ENCODE measurements around the gene CYB5B. TPM values are rescaled to one million over a fixed set of nuclear protein-coding genes. Genes with fewer than 3 reads are reported as not detected.

Gene CYB5B
- total RNA-seq, 4 donors from 2014 or later = 29.1 to 74.0 (median 46.6) TPM

- TF ChIP-seq, protein P1, sequence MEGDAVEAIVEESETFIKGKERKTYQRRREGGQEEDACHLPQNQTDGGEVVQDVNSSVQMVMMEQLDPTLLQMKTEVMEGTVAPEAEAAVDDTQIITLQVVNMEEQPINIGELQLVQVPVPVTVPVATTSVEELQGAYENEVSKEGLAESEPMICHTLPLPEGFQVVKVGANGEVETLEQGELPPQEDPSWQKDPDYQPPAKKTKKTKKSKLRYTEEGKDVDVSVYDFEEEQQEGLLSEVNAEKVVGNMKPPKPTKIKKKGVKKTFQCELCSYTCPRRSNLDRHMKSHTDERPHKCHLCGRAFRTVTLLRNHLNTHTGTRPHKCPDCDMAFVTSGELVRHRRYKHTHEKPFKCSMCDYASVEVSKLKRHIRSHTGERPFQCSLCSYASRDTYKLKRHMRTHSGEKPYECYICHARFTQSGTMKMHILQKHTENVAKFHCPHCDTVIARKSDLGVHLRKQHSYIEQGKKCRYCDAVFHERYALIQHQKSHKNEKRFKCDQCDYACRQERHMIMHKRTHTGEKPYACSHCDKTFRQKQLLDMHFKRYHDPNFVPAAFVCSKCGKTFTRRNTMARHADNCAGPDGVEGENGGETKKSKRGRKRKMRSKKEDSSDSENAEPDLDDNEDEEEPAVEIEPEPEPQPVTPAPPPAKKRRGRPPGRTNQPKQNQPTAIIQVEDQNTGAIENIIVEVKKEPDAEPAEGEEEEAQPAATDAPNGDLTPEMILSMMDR (IDR thresholded peaks at IDR 0.05; ENCODE audit: low read depth) = no peak
These were observed 70.6 kb downstream of the CYB5B start for GRCh38 chr16:69494991-69495392.

- TF ChIP-seq, protein P1 (IDR thresholded peaks at IDR 0.05; ENCODE audit: low read depth) = no peak
These were observed 71.4 kb downstream of the CYB5B start for GRCh38 chr16:69495821-69496220.

DNA sequence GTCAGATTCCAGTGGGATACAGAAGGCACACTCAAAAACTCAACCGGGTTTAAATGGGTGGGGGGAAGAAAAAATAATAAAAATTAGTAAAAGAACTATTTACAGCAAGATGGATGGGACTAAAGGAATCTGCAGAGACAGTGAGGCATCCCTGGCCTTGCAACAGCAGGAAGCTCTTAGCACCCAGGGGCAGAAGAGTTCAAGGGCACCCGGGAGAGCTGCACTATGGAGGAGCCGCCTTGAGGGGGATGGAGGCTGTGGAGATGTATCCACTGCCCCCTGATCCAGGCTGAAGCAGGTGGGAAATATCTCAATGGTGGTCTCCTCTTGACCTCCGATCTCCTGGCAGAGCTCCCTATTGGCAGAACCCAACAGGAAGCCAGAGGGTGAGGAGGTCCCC is 72.0 kb downstream of the CYB5B start:
- TF ChIP-seq, protein P1 (IDR thresholded peaks at IDR 0.05; ENCODE audit: low read depth) = no peak

DNA sequence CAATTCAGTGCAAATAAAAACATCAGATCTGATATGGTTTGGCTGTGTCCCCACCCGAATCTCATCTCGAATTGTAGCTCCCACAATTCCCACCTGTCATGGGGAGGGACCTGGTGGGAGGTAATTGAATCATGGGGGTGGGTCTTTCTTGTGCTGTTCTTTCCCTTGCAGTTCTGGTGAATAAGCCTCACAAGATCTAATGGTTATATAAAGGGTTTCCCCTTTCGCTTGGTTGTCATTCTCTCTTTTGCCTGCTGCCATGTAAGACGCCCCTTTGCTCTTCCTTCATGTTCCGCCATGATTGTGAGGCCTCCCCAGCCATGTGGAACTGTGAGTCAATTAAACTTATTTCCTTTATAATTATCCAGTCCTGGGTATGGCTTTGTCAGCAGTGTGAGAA is 72.5 kb downstream of the CYB5B start:
- TF ChIP-seq, protein P1 (IDR thresholded peaks at IDR 0.05; ENCODE audit: low read depth) = no peak

DNA sequence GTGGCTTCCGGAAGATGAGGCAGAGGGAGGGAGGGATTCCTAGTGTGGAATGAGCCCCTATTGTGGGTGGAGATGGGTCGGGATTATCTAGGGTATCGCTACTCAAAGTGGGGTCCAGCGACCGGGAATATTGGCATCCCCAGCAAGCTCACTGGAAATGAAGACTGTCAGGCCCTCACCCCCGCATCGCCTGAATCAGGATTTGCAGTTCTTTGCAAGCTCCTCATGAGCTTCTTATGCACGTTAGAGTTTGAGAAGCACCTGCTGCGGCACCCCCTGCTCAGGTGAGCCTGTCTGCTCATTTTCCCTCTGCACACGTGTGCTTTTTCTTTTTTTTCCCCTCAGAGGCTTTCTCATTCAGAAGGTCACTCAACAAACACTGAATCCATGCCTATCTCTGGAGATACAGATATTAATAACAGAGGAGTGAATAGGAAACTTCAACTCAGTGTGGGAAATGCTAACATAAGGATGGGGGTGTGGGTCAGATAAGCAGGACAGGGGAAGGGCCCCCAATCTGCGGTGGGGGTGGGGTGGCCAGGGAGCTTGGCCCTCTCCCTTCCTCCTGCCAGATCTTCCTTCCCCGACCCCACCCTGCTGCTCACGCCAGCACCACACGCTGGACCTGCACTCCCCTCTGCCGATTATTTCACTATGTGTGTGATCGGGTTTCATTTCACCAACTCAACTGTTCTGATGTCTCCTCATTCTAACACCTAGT is 73.6 kb downstream of the CYB5B start:
- TF ChIP-seq, protein P1 (IDR thresholded peaks at IDR 0.05; ENCODE audit: low read depth) = no peak

DNA sequence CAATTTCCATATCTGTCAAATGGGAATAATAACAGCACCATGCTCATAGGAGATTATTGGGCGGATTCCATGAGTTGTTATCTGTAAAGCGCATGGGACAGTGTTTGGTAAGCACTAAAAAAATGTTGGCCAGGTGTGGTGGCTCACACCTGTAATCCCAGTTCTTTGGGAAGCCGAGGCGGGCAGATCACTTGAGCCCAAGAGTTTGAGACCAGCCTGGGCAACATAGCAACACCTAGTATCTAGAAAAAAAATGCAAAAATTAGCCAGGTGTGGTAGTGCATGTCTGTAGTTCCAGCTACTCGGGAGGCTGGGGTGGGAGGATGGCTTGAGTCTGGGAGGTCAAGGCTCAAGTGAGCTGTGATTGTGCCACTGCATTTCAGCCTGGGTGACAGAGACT is 74.5 kb downstream of the CYB5B start:
- TF ChIP-seq, protein P1 (IDR thresholded peaks at IDR 0.05; ENCODE audit: low read depth) = no peak

GRCh38 chr16:69499541-69500230 is 75.3 kb downstream of the CYB5B start:
- TF ChIP-seq, protein P1 (IDR thresholded peaks at IDR 0.05; ENCODE audit: low read depth) = no peak

Data from subcutaneous adipose tissue (tissue), 4 donors.